GM19193 (cell line): ENCODE data around the gene NFATC3.

Source experiments
- POLR2A ChIP-seq: IDR thresholded peaks from 4 replicates; pipeline ENCODE4 v1.6.1; 2011; ENCODE audit not compliant: insufficient read depth, insufficient read length; ENCODE audit errors: extremely low read depth

Gene NFATC3

DNA sequence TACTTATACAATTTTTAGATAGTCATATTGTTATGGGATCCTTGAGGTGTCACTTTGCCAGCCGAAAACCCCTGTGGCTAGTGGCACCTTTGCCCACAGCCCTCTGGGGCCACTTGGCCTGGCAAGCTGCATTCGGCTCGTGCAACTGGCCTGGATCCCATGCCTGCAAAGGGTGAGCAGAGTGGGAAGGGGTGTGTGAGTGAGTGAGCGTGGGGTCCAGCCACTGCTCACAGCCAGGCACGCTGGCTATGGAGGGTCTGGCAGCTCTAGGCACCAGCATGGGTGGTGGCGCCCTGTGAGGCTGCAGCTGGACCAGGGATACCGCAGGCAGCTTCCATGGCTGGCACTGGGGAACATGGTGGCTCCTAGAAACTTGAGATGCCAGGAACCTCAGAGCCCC lies 101.7 kb downstream of the NFATC3 start:
- TF ChIP-seq POLR2A: no peak

DNA sequence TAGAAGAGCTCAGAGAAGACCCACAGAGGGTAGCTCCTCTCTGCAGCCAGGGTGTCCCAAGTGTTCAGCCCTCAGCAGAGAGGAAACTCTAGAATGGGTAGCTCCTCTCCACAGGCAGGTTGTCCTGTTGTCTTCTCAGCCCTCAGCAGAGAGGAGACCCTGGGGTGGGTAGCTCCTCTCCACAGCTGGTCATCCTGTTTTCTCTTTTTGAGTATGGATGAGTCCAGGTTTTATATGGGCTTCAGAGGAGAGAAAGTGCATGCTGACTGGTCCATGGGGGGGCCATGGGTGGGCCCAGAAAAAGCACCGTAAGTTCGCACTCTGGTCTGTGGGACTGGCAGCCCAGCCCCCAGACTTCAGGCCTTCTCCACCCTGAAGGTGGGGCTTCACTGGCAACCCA lies 102.3 kb downstream of the NFATC3 start:
- TF ChIP-seq POLR2A: no peak

DNA sequence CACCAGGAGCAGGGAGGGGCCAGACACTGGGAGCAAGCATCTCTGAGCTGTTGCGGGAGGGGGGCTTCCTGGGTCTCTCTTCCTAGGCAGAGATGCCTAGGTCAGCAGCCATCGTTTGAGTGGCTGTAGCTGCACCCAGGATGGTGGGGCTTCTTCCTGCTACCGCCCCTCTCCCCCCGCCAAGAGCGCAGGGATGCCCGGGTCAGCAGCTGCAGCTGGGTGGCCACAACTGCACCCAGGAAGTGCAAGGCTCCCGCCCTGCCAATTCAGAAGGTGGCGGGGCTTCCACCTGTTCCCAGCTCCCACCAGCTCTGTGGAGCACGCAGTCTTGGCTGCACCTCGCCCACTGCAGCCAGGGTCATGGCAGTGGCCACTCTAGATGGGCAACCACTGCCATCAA lies 103.0 kb downstream of the NFATC3 start:
- TF ChIP-seq POLR2A: no peak

DNA sequence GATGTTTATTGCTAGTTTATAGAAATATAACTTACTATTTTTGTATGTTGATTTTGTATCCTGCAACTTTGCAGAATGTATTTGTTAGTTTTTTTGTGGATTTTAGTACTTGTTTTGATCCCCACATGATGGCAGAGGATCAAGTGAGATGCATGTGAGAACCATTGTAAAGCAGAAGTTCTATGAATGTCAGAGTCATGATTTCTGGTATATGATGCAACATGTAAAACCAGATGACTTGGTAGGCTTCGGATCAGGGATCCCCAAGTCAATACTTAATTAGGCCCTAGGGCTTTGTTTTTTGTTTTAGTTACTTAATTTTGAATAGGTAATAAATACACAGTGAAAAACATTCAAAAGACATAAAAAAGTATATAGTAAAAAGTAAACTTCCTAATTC lies 104.9 kb downstream of the NFATC3 start:
- TF ChIP-seq POLR2A: no peak

DNA sequence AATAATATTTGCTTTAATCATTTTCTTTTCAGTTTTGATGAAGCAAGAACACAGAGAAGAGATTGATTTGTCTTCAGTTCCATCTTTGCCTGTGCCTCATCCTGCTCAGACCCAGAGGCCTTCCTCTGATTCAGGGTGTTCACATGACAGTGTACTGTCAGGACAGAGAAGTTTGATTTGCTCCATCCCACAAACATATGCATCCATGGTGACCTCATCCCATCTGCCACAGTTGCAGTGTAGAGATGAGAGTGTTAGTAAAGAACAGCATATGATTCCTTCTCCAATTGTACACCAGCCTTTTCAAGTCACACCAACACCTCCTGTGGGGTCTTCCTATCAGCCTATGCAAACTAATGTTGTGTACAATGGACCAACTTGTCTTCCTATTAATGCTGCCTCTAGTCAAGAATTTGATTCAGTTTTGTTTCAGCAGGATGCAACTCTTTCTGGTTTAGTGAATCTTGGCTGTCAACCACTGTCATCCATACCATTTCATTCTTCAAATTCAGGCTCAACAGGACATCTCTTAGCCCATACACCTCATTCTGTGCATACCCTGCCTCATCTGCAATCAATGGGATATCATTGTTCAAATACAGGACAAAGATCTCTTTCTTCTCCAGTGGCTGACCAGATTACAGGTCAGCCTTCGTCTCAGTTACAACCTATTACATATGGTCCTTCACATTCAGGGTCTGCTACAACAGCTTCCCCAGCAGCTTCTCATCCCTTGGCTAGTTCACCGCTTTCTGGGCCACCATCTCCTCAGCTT lies 105.8 kb downstream of the NFATC3 start:
- no peak for TF ChIP-seq POLR2A

- no peak for TF ChIP-seq POLR2A
Measured at GRCh38 chr16:68194251-68194650, 109.1 kb downstream of the NFATC3 start.

DNA sequence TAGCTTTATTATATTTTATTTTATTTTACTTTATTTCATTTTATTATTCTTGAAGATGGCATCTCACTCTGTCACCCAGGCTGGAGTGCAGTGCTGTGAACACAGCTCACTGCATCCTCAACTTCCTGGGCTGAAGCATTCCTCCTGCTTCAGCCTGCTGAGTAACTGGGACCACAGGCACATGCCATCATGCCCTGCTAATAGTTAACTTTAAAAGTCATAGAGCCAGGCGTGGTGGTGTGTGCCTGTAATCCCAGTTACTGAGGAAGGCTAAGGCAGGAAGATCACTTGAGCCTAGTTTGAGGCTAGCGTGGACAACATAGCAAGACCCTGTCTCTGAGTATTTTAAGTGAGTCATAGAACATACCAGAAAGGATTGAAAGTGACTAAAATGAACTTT lies 112.1 kb downstream of the NFATC3 start:
- TF ChIP-seq POLR2A: no peak

DNA sequence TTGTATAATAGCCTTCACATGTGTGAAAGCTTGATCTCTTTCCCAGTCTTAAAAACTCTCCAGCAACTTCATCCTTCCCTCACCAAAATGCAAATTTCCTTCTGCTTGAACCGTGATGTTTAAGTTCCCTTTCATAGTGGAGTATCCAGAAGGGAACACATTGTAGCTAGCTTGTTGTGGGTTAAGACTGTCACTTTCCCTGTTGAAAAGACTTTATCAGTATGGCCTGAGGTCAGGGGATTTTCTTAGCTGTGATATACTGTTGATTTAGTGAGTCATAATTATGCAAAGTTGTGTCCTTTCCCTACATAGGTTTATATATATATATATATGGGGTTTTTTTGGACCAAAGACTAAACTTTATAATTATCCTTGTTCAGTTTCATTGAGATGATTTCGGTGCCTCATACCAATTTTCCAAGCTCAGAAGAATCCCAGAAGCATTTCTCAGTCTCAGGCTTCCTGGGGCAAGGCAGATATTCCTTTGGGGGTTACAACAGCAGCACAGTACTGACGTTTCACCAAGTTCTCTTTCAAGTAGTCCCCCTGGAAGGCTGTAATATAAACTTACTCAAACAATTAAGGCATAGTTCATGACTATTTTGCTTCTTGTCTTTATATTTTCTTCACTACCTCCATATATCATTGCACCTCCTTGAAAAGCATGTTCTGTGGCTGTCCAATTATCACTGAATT lies 115.1 kb downstream of the NFATC3 start:
- no peak for TF ChIP-seq POLR2A

GRCh38 chr16:68202091-68202519 lies 116.9 kb downstream of the NFATC3 start:
- no peak for TF ChIP-seq POLR2A

DNA sequence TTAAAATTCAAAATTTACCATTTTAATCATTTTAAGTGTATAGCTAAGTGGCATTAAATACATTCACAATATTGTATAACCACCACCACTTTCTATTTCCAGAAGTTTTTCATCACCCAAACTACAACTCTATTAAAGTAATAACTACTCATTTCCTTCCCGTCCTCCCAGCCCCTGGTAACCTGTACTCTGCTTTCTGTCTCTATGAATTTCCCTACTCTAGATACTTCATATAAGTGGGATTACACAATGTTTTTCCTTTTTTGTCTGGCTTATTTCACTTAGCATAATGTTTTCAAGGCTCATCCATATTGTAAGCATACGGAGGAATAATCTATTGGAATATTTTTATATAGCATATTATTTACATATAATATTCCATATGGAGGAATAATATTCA lies 121.1 kb downstream of the NFATC3 start:
- no peak for TF ChIP-seq POLR2A

DNA sequence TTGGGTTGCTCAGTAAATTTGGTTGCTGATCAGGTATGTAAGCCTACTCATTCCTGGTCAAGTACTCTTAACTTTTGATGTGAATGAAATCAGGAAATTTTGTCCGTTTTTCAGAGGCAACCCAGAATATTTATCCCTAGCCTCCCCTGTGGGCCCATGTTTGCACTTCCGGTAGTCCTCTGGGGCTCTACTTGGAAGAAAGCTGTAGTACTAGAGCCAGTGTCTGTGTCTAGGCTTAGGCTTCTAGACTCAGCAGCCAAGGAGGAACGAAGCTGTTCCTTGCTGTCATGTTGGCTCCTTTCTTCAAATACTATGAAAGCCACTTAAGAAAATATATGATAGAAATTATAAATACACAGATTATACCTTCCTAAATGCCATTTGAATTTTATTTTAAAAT lies 129.6 kb downstream of the NFATC3 start:
- TF ChIP-seq POLR2A: no peak

DNA sequence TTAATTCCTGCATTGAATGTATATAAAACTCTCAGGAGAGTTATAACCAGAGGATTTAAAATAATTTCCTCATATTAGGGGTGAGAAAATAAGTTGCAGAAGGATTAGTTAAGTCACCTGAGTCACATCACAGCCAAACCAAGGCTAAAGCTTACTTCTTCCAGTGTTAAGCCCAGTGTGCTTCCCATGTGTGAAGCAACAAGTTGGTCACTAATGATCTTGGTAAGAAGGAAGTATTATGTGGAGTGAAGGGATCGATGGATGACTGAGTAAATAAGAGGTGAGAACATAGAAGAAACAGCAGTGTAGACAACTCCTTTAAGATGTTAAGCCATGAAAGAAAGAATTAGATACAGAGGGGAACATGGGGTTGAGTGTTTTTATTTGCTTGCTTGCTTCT lies 130.1 kb downstream of the NFATC3 start:
- TF ChIP-seq POLR2A: no peak

DNA sequence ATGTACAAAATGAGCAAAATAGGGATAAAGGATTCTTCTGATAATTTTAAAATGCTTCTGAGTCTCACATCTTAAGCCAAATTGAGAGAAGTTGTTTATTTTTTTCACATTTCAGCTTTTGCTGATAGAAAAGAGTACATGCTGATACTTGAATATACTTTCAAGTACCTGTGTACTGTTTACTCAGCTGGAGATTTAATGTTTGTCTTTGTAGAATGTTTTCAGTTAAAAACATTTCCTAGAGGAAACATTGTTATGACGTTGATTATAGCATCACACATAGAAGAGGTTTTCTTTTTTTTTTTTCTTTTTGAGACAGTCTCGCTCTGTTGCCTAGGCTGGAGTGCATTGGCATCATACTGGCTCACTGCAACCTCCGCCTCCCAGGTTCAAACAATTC lies 131.1 kb downstream of the NFATC3 start:
- TF ChIP-seq POLR2A: no peak

GRCh38 chr16:68217506-68217905 lies 132.3 kb downstream of the NFATC3 start:
- TF ChIP-seq POLR2A: no peak

- TF ChIP-seq POLR2A: no peak
Measured at GRCh38 chr16:68219725-68220351, 134.7 kb downstream of the NFATC3 start.

GRCh38 chr16:68223072-68223471 lies 137.9 kb downstream of the NFATC3 start:
- TF ChIP-seq POLR2A: no peak

- TF ChIP-seq POLR2A: no peak
Measured at GRCh38 chr16:68226116-68226515, 140.9 kb downstream of the NFATC3 start.
